H1 (cell line): ENCODE data around the gene NLRX1. TPM values are rescaled to one million over a fixed set of nuclear protein-coding genes. Genes with fewer than 3 reads are reported as not detected.

Experiments used
- CTCF ChIA-PET: fragments of 300-600 bp; sonication (Branson Sonifier 250); formaldehyde crosslinking; loops from one replicate; lab custom pipeline; 2021; ENCODE audit not compliant: partially characterized antibody; lab: Charles Lee
- POLR2A ChIA-PET: fragments of 300-600 bp; sonication (Branson Sonifier 250); formaldehyde crosslinking; loops from one replicate; lab custom pipeline; 2021; ENCODE audit warnings: inconsistent platforms; ENCODE audit not compliant: partially characterized antibody; lab: Charles Lee
- DNase-seq, 2 experiments: peaks; one replicate each; pipeline versions ENCODE4 v3.0.0 to v3.0.0-alpha.2; 2010 to 2022; ENCODE audit warnings: low spot score in 2 of 2, low read depth in 1 of 2, mixed read lengths in 1 of 2
- FAIRE-seq: peaks from 2 replicates; lab custom pipeline; 2011; peaks lifted over from hg19 to GRCh38; lab: Jason Lieb, UNC
- H2AFZ ChIP-seq: 2 replicates; pipeline ENCODE4 v1.8.1; 2012; ENCODE audit warnings: low read length, inconsistent platforms
- H2AK5ac ChIP-seq: 2 replicates; pipeline ENCODE4 v1.6.1; 2013; ENCODE audit warnings: low read depth, low read length
- H2BK120ac ChIP-seq: replicated peaks from 2 replicates; pipeline ENCODE3; 2013; ENCODE audit warnings: low read depth, low read length, inconsistent platforms
- H2BK12ac ChIP-seq: 2 replicates; pipeline ENCODE4 v1.6.1; 2013; ENCODE audit warnings: low read depth, low read length
- H2BK15ac ChIP-seq: 2 replicates; pipeline ENCODE4 v1.6.1; 2013; ENCODE audit warnings: low read length
- H2BK20ac ChIP-seq: 2 replicates; pipeline ENCODE4 v1.6.1; 2013; ENCODE audit warnings: low read length
- H2BK5ac ChIP-seq: 2 replicates; pipeline ENCODE4 v1.6.1; 2013; ENCODE audit warnings: low read depth, low read length
- H3K14ac ChIP-seq: 2 replicates; pipeline ENCODE4 v1.6.1; 2013; ENCODE audit warnings: inconsistent platforms; ENCODE audit not compliant: insufficient read length
- H3K18ac ChIP-seq: 2 replicates; pipeline ENCODE4 v1.6.1; 2013; ENCODE audit warnings: low read length; ENCODE audit errors: extremely low read depth
- H3K23ac ChIP-seq: 2 replicates; pipeline ENCODE4 v1.6.1; 2013; ENCODE audit warnings: inconsistent platforms; ENCODE audit not compliant: insufficient read length
- H3K23me2 ChIP-seq: 2 replicates; pipeline ENCODE4 v1.6.1; 2013; ENCODE audit warnings: low read depth, low read length
- H3K27ac ChIP-seq: 2 replicates; pipeline ENCODE4 v1.6.1; 2011; ENCODE audit warnings: low read depth, low read length, inconsistent platforms
- H3K27me3 ChIP-seq, 4 experiments: replicated peaks in 1 of 4; 1 replicate in 1 of 4; 2 replicates in 3 of 4; pipeline versions ENCODE4 v1.6.1 to v1.8.1; 2011 to 2013; ENCODE audit warnings: low read length in 3 of 4, mild to moderate bottlenecking in 3 of 4, inconsistent platforms in 2 of 4, mixed read lengths in 2 of 4, moderate library complexity in 1 of 4; ENCODE audit not compliant: control insufficient read depth in 3 of 4, insufficient read depth in 3 of 4; ENCODE audit errors: extremely low read depth in 1 of 4
- H3K36me3 ChIP-seq, 4 experiments: 2 replicates each; pipeline versions ENCODE4 v1.6.1 to v1.8.1; 2011 to 2013; ENCODE audit warnings: mild to moderate bottlenecking in 4 of 4, low read length in 3 of 4, moderate library complexity in 2 of 4, control low read depth in 1 of 4, inconsistent platforms in 1 of 4; ENCODE audit not compliant: insufficient read depth in 4 of 4, control insufficient read depth in 2 of 4
- H3K4ac ChIP-seq: replicated peaks from 2 replicates; pipeline ENCODE3; 2013; ENCODE audit warnings: low read length, low read depth, mixed read lengths, inconsistent platforms; ENCODE audit not compliant: insufficient read length
- H3K4me1 ChIP-seq, 4 experiments: replicated peaks in 1 of 4; 1 replicate in 1 of 4; 2 replicates in 3 of 4; pipeline versions ENCODE4 v1.6.1 to v1.8.1; 2011 to 2013; ENCODE audit warnings: low read length in 3 of 4, inconsistent platforms in 2 of 4, mixed read lengths in 1 of 4; ENCODE audit not compliant: insufficient read depth in 4 of 4, control insufficient read depth in 3 of 4
- H3K4me2 ChIP-seq, 2 experiments: 2 replicates each; pipeline versions ENCODE4 v1.6.1 to v1.8.1; 2011 to 2013; ENCODE audit warnings: low read depth in 2 of 2, low read length in 2 of 2, control low read depth in 1 of 2, inconsistent platforms in 1 of 2, mild to moderate bottlenecking in 1 of 2; ENCODE audit not compliant: insufficient read depth in 1 of 2
- H3K4me3 ChIP-seq, 4 experiments: fragments of 200-600, 300-600 bp in 1 of 4; sonication (generic), shearing (Covaris generic), sonication (Bioruptor Twin) in 1 of 4; 2 replicates each; pipeline versions ENCODE4 v1.5.1 to v1.8.1; 2011 to 2016; ENCODE audit warnings: low read length in 4 of 4, low read depth in 3 of 4, control low read depth in 2 of 4, inconsistent platforms in 2 of 4, mild to moderate bottlenecking in 2 of 4, mixed read lengths in 1 of 4, moderate library complexity in 1 of 4; ENCODE audit not compliant: insufficient read depth in 2 of 4; ENCODE audit errors: extremely low read depth in 1 of 4
- H3K56ac ChIP-seq: replicated peaks from 2 replicates; pipeline ENCODE3; 2013; ENCODE audit warnings: low read depth, mild to moderate bottlenecking, mixed read lengths, low read length, inconsistent platforms; ENCODE audit not compliant: insufficient read length
- H3K79me1 ChIP-seq: 2 replicates; pipeline ENCODE4 v1.6.1; 2013; ENCODE audit warnings: low read depth, low read length, control low read depth
- H3K79me2 ChIP-seq, 2 experiments: 2 replicates each; pipeline versions ENCODE4 v1.6.1 to v1.8.1; 2012 to 2013; ENCODE audit warnings: low read length in 2 of 2, mild to moderate bottlenecking in 2 of 2, inconsistent platforms in 1 of 2; ENCODE audit not compliant: insufficient read depth in 2 of 2, control insufficient read depth in 1 of 2
- H3K9ac ChIP-seq, 4 experiments: replicated peaks in 1 of 4; 1 replicate in 1 of 4; 2 replicates in 3 of 4; pipeline versions ENCODE4 v1.6.1 to v1.8.1; 2011 to 2013; ENCODE audit warnings: low read depth in 3 of 4, low read length in 3 of 4, control low read depth in 2 of 4, mild to moderate bottlenecking in 2 of 4, moderate library complexity in 2 of 4, inconsistent platforms in 1 of 4; ENCODE audit errors: extremely low read depth in 1 of 4
- H3K9me3 ChIP-seq, 2 experiments: 2 replicates each; pipeline versions ENCODE4 v1.6.1 to v1.8.1; 2012 to 2013; ENCODE audit warnings: mild to moderate bottlenecking in 2 of 2, moderate library complexity in 2 of 2, control low read depth in 1 of 2, inconsistent platforms in 1 of 2, low read depth in 1 of 2, low read length in 1 of 2, mixed read lengths in 1 of 2; ENCODE audit not compliant: insufficient read depth in 2 of 2
- H4K20me1 ChIP-seq, 2 experiments: replicated peaks in 1 of 2; 2 replicates each; pipeline versions ENCODE3 to v1.8.1; 2011 to 2013; ENCODE audit warnings: inconsistent platforms in 2 of 2, low read length in 2 of 2, mild to moderate bottlenecking in 1 of 2; ENCODE audit not compliant: insufficient read depth in 2 of 2, control insufficient read depth in 1 of 2
- H4K5ac ChIP-seq: 2 replicates; pipeline ENCODE4 v1.6.1; 2013; ENCODE audit warnings: low read length, low read depth, mixed read lengths, inconsistent platforms; ENCODE audit not compliant: insufficient read length
- H4K8ac ChIP-seq: 2 replicates; pipeline ENCODE4 v1.8.0; 2013; ENCODE audit warnings: mild to moderate bottlenecking, moderate library complexity, low read length, inconsistent platforms; ENCODE audit not compliant: insufficient read depth; ENCODE audit errors: extremely low read depth
- H4K91ac ChIP-seq: replicated peaks from 2 replicates; pipeline ENCODE3; 2013; ENCODE audit warnings: low read length, mixed read lengths, inconsistent platforms; ENCODE audit not compliant: insufficient read length
- BRCA1 ChIP-seq: IDR thresholded peaks from 2 replicates; pipeline ENCODE4 v1.6.1; 2012; ENCODE audit warnings: low read depth, low read length, improper control_type of control experiment
- CEBPB ChIP-seq: IDR thresholded peaks from 2 replicates; pipeline ENCODE4 v1.6.1; 2012; ENCODE audit warnings: low read depth, low read length
- CREB1 ChIP-seq: IDR thresholded peaks from 2 replicates; pipeline ENCODE4 v1.6.1; 2012; ENCODE audit warnings: inconsistent platforms
- EZH2 ChIP-seq: fragments of 200-600 bp; sonication (generic); IDR thresholded peaks from 2 replicates; pipeline ENCODE4 v1.7.1; 2012; ENCODE audit warnings: low read depth, mild to moderate bottlenecking, moderate library complexity, low read length, inconsistent platforms; ENCODE audit not compliant: severe bottlenecking
- HDAC2 ChIP-seq, 2 experiments: fragments of 300-600 bp in 1 of 2; sonication (generic) in 1 of 2; IDR thresholded peaks; 2 replicates each; pipeline ENCODE4 v1.6.1; 2011 to 2012; ENCODE audit warnings: low read depth in 2 of 2, low read length in 2 of 2, mild to moderate bottlenecking in 2 of 2, moderate library complexity in 2 of 2, borderline replicate concordance in 1 of 2, inconsistent platforms in 1 of 2
- KDM5A ChIP-seq: fragments of 200-600 bp; IDR thresholded peaks from 2 replicates; pipeline ENCODE4 v1.7.1; 2012; ENCODE audit warnings: mild to moderate bottlenecking, low read length, inconsistent platforms, mixed read lengths
- MAFK ChIP-seq: IDR thresholded peaks from 2 replicates; pipeline ENCODE4 v1.6.1; 2012; ENCODE audit warnings: low read depth, mild to moderate bottlenecking, improper control_type of control experiment, low read length
- RAD21 ChIP-seq, 2 experiments: IDR thresholded peaks in 1 of 2; conservative IDR thresholded peaks in 1 of 2; 2 replicates each; pipeline ENCODE4 v1.6.1; 2011; ENCODE audit warnings: low read depth in 2 of 2, low read length in 2 of 2, improper control_type of control experiment in 1 of 2, inconsistent platforms in 1 of 2, mild to moderate bottlenecking in 1 of 2, moderate library complexity in 1 of 2
- RNF2 ChIP-seq: fragments of 200-900, 300-1000 bp; sonication (generic); IDR thresholded peaks from 2 replicates; pipeline ENCODE4 v1.7.1; 2016; ENCODE audit warnings: borderline replicate concordance, low read depth, mild to moderate bottlenecking, antibody characterized with exemption, low read length; ENCODE audit not compliant: poor library complexity, severe bottlenecking; ENCODE audit errors: missing control alignments
- SIRT6 ChIP-seq: IDR thresholded peaks from one replicate; pipeline ENCODE4 v1.7.1; 2012; ENCODE audit warnings: low read length, inconsistent platforms
- SIX5 ChIP-seq: IDR thresholded peaks from 2 replicates; pipeline ENCODE4 v1.6.1; 2011; ENCODE audit warnings: mild to moderate bottlenecking, low read depth, low read length
- SP1 ChIP-seq: IDR thresholded peaks from 2 replicates; pipeline ENCODE4 v1.6.1; 2011; ENCODE audit warnings: low read depth, low read length
- TBP ChIP-seq: IDR thresholded peaks from 2 replicates; pipeline ENCODE4 v1.6.1; 2011; ENCODE audit warnings: low read depth, low read length, improper control_type of control experiment
- TCF12 ChIP-seq: IDR thresholded peaks from 2 replicates; pipeline ENCODE4 v1.6.1; 2011; ENCODE audit warnings: low read depth, mild to moderate bottlenecking, low read length
- TEAD4 ChIP-seq: IDR thresholded peaks from 2 replicates; pipeline ENCODE4 v1.6.1; 2012; ENCODE audit warnings: low read depth, low read length, inconsistent platforms, mixed read lengths
- WGBS, 2 experiments: shearing (Covaris generic) in 1 of 2; methylation state at CpG; one replicate each; pipeline versions ENCODE4 v1.1.6 to v1.1.7; 2013 to 2015; ENCODE audit warnings: low lambda C conversion rate in 2 of 2, mixed read lengths in 2 of 2, inconsistent platforms in 1 of 2, low coverage in 1 of 2, missing lambda C conversion rate in 1 of 2; ENCODE audit not compliant: insufficient replicate concordance in 2 of 2, insufficient coverage in 1 of 2, insufficient read length in 1 of 2; ENCODE audit errors: extremely low coverage in 1 of 2, missing lambda C conversion rate in 1 of 2; 5-methylcytosine and 5-hydroxymethylcytosine counted together
- polyA plus RNA-seq, 7 experiments: library from polyadenylated mRNA; depleted of rRNA in 3 of 7; stranded (reverse) in 5 of 7; unstranded in 2 of 7; fragments of >200 nt in 5 of 7; fragments of 200-250 nt in 2 of 7; gene quantifications; 1 replicate in 5 of 7; 2 replicates in 1 of 7; 4 replicates in 1 of 7; pipeline versions ENCODE4 v1.2.1 to v1.2.3, GENCODE V29; 2011 to 2013; ENCODE audit warnings: missing spikeins in 2 of 7, mixed read lengths in 2 of 7
- total RNA-seq: library from RNA; stranded (reverse); fragmentation: NEBNext Ultra II Directional; extraction: Animal tissue kit (Norgen Biotek cat#: 25700); gene quantifications from 2 replicates; pipeline ENCODE4 v1.2.1, GENCODE V29; 2021

NLRX1 gene
- total and polyA plus RNA-seq, 2 of the 8 experiments (the other 6 are each of a cell fraction or from before 2014, with no cell fraction given), result 13.2 to 18.6 TPM

DNA sequence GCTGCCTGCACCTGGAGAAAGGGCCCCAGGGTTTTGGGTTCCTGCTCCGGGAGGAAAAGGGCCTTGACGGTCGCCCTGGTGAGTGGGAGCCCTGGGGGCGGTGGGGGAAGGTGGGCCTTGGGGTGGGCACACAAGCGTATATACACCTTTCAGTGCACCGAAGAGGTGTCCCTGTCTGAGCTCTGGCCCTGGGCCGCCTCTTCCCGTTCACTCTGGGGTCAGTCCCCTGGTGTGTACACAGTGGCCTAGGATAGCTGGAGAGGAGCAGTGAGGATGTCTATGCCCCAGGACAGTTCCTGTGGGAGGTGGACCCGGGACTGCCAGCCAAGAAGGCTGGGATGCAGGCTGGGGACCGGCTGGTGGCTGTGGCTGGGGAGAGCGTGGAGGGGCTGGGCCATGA lies 19.5 kb downstream of the NLRX1 start:
- H3K4me2 ChIP-seq, result no peak overlapping the region
- no peaks in the 10 kb centered on the region for H3K79me1 ChIP-seq
- no peak overlapping the region for H4K8ac ChIP-seq
- no peak overlapping the region for H2BK15ac ChIP-seq
- H2AK5ac ChIP-seq, result no peak overlapping the region
- no peak overlapping the region for H3K18ac ChIP-seq
- H3K36me3 ChIP-seq, result no peaks in the 10 kb centered on the region
- H3K79me2 ChIP-seq, result no peaks in the 10 kb centered on the region
- H3K27me3 ChIP-seq, result no peaks in the 10 kb centered on the region
- DNase-seq (no peak), FAIRE-seq (no peak)
- H2AFZ ChIP-seq, result no peak overlapping the region
- H4K20me1 ChIP-seq, result no peaks in the 10 kb centered on the region
- no peak overlapping the region for H4K91ac ChIP-seq
- no peak overlapping the region for H3K27ac ChIP-seq
- no peak overlapping the region for H3K56ac ChIP-seq
- no peaks in the 10 kb centered on the region for H3K9me3 ChIP-seq
- H2BK5ac ChIP-seq, result no peak overlapping the region
- POLR2A ChIA-PET, result interaction anchor here (1.2 to 1.7 kb wide), 3 partner anchors 8 to 94 kb away, joined by 3 to 4 read pairs (median 4); no protein-coding TSS in a partner anchor
- H3K23ac ChIP-seq, result no peak overlapping the region
- H3K4me3 ChIP-seq, result no peak overlapping the region
- no peak overlapping the region for H2BK12ac ChIP-seq
- H3K4me1 ChIP-seq, result no peaks in the 10 kb centered on the region; a peak in 1 of 7 replicates
- 88% methylated on average over 9 of the region's 11 CpGs; no CpG with 5 or more reads in 1 of the 2 experiments for WGBS, 2 experiments
- no peak overlapping the region for H2BK120ac ChIP-seq
- no peak overlapping the region for H3K9ac ChIP-seq
- H3K4ac ChIP-seq, result no peak overlapping the region
- H2BK20ac ChIP-seq, result no peak overlapping the region
- H3K23me2 ChIP-seq, result no peaks in the 10 kb centered on the region
- no peak overlapping the region for H3K14ac ChIP-seq
- H4K5ac ChIP-seq, result no peak overlapping the region
- CTCF ChIA-PET, result interaction anchor here (0.9 to 20.1 kb wide), 4 partner anchors 14 to 136 kb away, joined by 3 to 367 read pairs (median 3); partner anchors contain the start of gene ABCG4
- TF ChIP-seq TEAD4 (no peak), EZH2 (no peak), BRCA1 (no peak), TCF12 (no peak), CREB1 (no peak), SIX5 (no peak), TBP (no peak), CEBPB (no peak), RAD21 (IDR thresholded peaks at IDR 0.05 in 1 of 2, conservative IDR thresholded peaks at IDR 0.05 in 1 of 2; ENCODE audit: low read depth in 2 of 2, low read length in 2 of 2) (no peak), RNF2 (no peak), SP1 (no peak), SIRT6 (no peak), MAFK (no peak), KDM5A (no peak), HDAC2 (IDR thresholded peaks at IDR 0.05; ENCODE audit: borderline replicate concordance in 1 of 2, low read depth in 2 of 2, low read length in 2 of 2) (no peak)
